Endothelial cell of umbilical vein (primary cell): ENCODE data around the gene SPACA6. TPM values are rescaled to one million over a fixed set of nuclear protein-coding genes. Genes with fewer than 3 reads are reported as not detected.

ENCODE experiments used
- BruUV-seq: library from RNA; stranded (reverse); fragments of 400-500 nt; replicated peaks from 2 replicates; lab custom pipeline; 2021; lab: Mats Ljungman, UMichigan
- CTCF ChIA-PET: fragments of 300-600, 350-600 bp; sonication (Branson Sonifier 250); formaldehyde crosslinking; loops from one replicate; lab custom pipeline; 2021; ENCODE audit warnings: antibody characterized with exemption, inconsistent platforms; lab: Charles Lee
- POLR2A ChIA-PET: fragments of 300-600, 350-600 bp; sonication (Branson Sonifier 250); formaldehyde crosslinking; loops from one replicate; lab custom pipeline; 2021; ENCODE audit warnings: antibody characterized with exemption, inconsistent platforms; lab: Charles Lee
- DNase-seq: peaks from one replicate; pipeline ENCODE4 v3.0.0-alpha.2; 2011; ENCODE audit warnings: low read depth, low spot score
- FAIRE-seq: peaks from 2 replicates; lab custom pipeline; 2011; peaks lifted over from hg19 to GRCh38; lab: Jason Lieb, UNC
- H2AFZ ChIP-seq: 2 replicates; pipeline ENCODE4 v1.6.0; 2012; ENCODE audit warnings: low read depth, low read length, control low read depth, inconsistent platforms
- H3K27ac ChIP-seq: 2 replicates; pipeline ENCODE4 v1.5.1; 2011; ENCODE audit warnings: low read depth, mild to moderate bottlenecking, control low read depth, low read length, moderate library complexity; ENCODE audit not compliant: insufficient read depth
- H3K27me3 ChIP-seq, 2 experiments: 2 replicates each; pipeline versions ENCODE4 v1.6.0 to v1.6.1; 2011; ENCODE audit warnings: low read length in 2 of 2, mixed read lengths in 1 of 2; ENCODE audit not compliant: control insufficient read depth in 2 of 2, insufficient read depth in 2 of 2
- H3K36me3 ChIP-seq, 2 experiments: 2 replicates in 1 of 2; 3 replicates in 1 of 2; pipeline ENCODE4 v1.5.1; 2011; ENCODE audit warnings: low read length in 2 of 2, mild to moderate bottlenecking in 1 of 2, moderate library complexity in 1 of 2; ENCODE audit not compliant: control insufficient read depth in 2 of 2, insufficient read depth in 2 of 2; ENCODE audit errors: extremely low read depth in 1 of 2
- H3K4me1 ChIP-seq: 3 replicates; pipeline ENCODE4 v1.5.1; 2011; ENCODE audit warnings: mild to moderate bottlenecking, low read length; ENCODE audit not compliant: control insufficient read depth, insufficient read depth; ENCODE audit errors: extremely low read depth
- H3K4me2 ChIP-seq: 2 replicates; pipeline ENCODE4 v1.6.1; 2011; ENCODE audit warnings: low read length, control low read depth, mixed read lengths; ENCODE audit not compliant: insufficient read depth
- H3K4me3 ChIP-seq, 3 experiments: fragments of 200-600 bp in 1 of 3; sonication (generic), shearing (Covaris generic) in 1 of 3; replicated peaks in 1 of 3; 2 replicates each; pipeline ENCODE4 v1.5.1; 2011 to 2016; ENCODE audit warnings: control low read depth in 3 of 3, low read length in 3 of 3, mild to moderate bottlenecking in 2 of 3, inconsistent platforms in 1 of 3, low read depth in 1 of 3, moderate library complexity in 1 of 3; ENCODE audit not compliant: insufficient read depth in 1 of 3
- H3K79me2 ChIP-seq: 2 replicates; pipeline ENCODE4 v1.6.0; 2012; ENCODE audit warnings: low read length, inconsistent platforms; ENCODE audit not compliant: control insufficient read depth, insufficient read depth
- H3K9ac ChIP-seq: replicated peaks from 2 replicates; pipeline ENCODE3; 2011; ENCODE audit warnings: low read length, control low read depth; ENCODE audit not compliant: insufficient read depth; ENCODE audit errors: extremely low read depth
- H3K9me1 ChIP-seq: replicated peaks from 3 replicates; pipeline ENCODE4 v1.6.0; 2011; ENCODE audit warnings: mild to moderate bottlenecking, low read length; ENCODE audit not compliant: control insufficient read depth, insufficient read depth; ENCODE audit errors: extremely low read depth
- H3K9me3 ChIP-seq: replicated peaks from 2 replicates; pipeline ENCODE4 v1.5.1; 2012; ENCODE audit warnings: low read length, inconsistent platforms; ENCODE audit not compliant: control insufficient read depth, insufficient read depth
- H4K20me1 ChIP-seq: replicated peaks from 2 replicates; pipeline ENCODE3; 2011; ENCODE audit warnings: mild to moderate bottlenecking, low read length; ENCODE audit not compliant: control insufficient read depth, insufficient read depth; ENCODE audit errors: extremely low read depth
- EZH2 ChIP-seq: IDR thresholded peaks from 2 replicates; pipeline ENCODE4 v1.6.1; 2012; ENCODE audit warnings: borderline replicate concordance, low read depth, mild to moderate bottlenecking, moderate library complexity, low read length, inconsistent platforms; ENCODE audit not compliant: severe bottlenecking
- FOS ChIP-seq: IDR thresholded peaks from 2 replicates; pipeline ENCODE4 v1.6.1; 2011; ENCODE audit warnings: mild to moderate bottlenecking, low read length, moderate library complexity, borderline replicate concordance; ENCODE audit not compliant: insufficient read depth
- MYC ChIP-seq: IDR thresholded peaks from one replicate; pipeline ENCODE4 v1.6.1; 2011; ENCODE audit warnings: mild to moderate bottlenecking, low read depth, low read length
- POLR2A ChIP-seq: IDR thresholded peaks from 2 replicates; pipeline ENCODE4 v1.6.1; 2012; ENCODE audit warnings: low read depth, mild to moderate bottlenecking, control low read depth, low read length
- POLR2AphosphoS5 ChIP-seq: IDR thresholded peaks from 2 replicates; pipeline ENCODE4 v1.6.1; 2012; ENCODE audit warnings: low read depth, mild to moderate bottlenecking, control low read depth, low read length, moderate library complexity; ENCODE audit not compliant: insufficient read depth
- dilution Hi-C: fragments of 300-500 bp; cut with MboI; formaldehyde crosslinking; loops from one replicate; pipeline ENCODE4 v1.15.0; 2019; ENCODE audit warnings: low sequenced_read_pairs; ENCODE audit not compliant: extremely low pct_ligation_motif_present
- intact Hi-C: fragments of 100-400 bp; cut with micrococcal nuclease; formaldehyde crosslinking; loops from one replicate; pipeline ENCODE4 v1.10.0; 2022
- polyA plus RNA-seq, 4 experiments: library from polyadenylated mRNA; depleted of rRNA in 3 of 4; stranded (reverse) in 3 of 4; unstranded in 1 of 4; fragments of >200 nt; gene quantifications; 2 replicates each; pipeline versions ENCODE4 v1.2.1 to v1.2.3, GENCODE V29; 2011 to 2012; ENCODE audit warnings: missing spikeins in 1 of 4
- total RNA-seq: library from RNA; stranded (reverse); gene quantifications from 2 replicates; pipeline ENCODE4 v1.2.3, GENCODE V29; 2021
- TF ChIP-seq, protein P1 (sequence below), 2 donors: IDR thresholded peaks; 1 replicate in 1 of 2; 2 replicates in 1 of 2; pipeline ENCODE4 v1.5.1; 2011; ENCODE audit warnings: low read length in 2 of 2, mild to moderate bottlenecking in 2 of 2, moderate library complexity in 2 of 2, control low read depth in 1 of 2, inconsistent platforms in 1 of 2, low read depth in 1 of 2; ENCODE audit not compliant: insufficient read depth in 1 of 2; ENCODE audit errors: extremely low read depth in 1 of 2

Gene SPACA6
- total and polyA plus RNA-seq, 2 donors (not counting 3 experiments of a cell fraction or from before 2014, with no cell fraction given), result 11.9 to 41.1 TPM

DNA sequence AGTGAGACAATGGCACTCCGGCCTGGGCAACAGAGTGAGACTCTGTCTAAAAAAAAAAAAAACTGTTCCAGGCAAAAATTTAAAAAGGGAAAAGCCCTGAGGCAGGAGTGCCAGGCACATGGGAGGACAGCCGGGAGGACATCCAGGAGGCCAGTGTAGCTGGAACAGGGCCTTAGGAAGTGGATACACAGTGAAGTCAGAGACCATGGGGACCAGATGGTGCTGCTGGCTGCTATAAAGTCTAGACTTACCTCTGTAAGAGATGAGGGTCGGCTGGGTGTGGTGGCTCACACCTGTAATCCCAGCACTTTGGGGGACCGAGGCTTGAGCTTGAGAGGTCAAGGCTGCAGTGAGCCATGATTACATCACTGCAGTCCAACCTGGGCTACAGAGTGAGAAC lies 15.7 kb downstream of the SPACA6 start:
- ChIA-PET CTCF (interaction anchor here (0.6 to 0.7 kb wide), 2 partner anchors 32 to 1542 kb away, joined by 4 to 6 read pairs; no protein-coding TSS in a partner anchor), POLR2A (interaction anchor here (0.6 to 0.7 kb wide), 2 partner anchors 11 to 841 kb away, joined by 6 to 10 read pairs; no protein-coding TSS in a partner anchor)
- H3K27me3 ChIP-seq, result no peaks in the 10 kb centered on the region
- intact Hi-C loops, result no loop called here
- BruUV-seq, result no TSS peak
- H3K4me1 ChIP-seq, result peaks cover 2% of the 10 kb centered on the region
- no peak for FAIRE-seq
- DNase-seq, result no peak
- peaks cover 11 to 13% of the 10 kb centered on the region in 2 experiments for H3K36me3 ChIP-seq
- dilution Hi-C loops, result no loop called here
- no peaks in the 10 kb centered on the region for H3K9me3 ChIP-seq
- no peaks in the 10 kb centered on the region for H4K20me1 ChIP-seq
- H3K27ac ChIP-seq, result no peak overlapping the region
- H3K9me1 ChIP-seq, result no peaks in the 10 kb centered on the region
- H3K9ac ChIP-seq, result no peak overlapping the region
- H3K79me2 ChIP-seq, result no peaks in the 10 kb centered on the region
- no peak overlapping the region for H3K4me3 ChIP-seq
- no peak overlapping the region for H2AFZ ChIP-seq
- no peak overlapping the region for H3K4me2 ChIP-seq
- no peak for TF ChIP-seq POLR2AphosphoS5
- TF ChIP-seq MYC, result no peak
- TF ChIP-seq EZH2, result no peak
- TF ChIP-seq, protein P1, sequence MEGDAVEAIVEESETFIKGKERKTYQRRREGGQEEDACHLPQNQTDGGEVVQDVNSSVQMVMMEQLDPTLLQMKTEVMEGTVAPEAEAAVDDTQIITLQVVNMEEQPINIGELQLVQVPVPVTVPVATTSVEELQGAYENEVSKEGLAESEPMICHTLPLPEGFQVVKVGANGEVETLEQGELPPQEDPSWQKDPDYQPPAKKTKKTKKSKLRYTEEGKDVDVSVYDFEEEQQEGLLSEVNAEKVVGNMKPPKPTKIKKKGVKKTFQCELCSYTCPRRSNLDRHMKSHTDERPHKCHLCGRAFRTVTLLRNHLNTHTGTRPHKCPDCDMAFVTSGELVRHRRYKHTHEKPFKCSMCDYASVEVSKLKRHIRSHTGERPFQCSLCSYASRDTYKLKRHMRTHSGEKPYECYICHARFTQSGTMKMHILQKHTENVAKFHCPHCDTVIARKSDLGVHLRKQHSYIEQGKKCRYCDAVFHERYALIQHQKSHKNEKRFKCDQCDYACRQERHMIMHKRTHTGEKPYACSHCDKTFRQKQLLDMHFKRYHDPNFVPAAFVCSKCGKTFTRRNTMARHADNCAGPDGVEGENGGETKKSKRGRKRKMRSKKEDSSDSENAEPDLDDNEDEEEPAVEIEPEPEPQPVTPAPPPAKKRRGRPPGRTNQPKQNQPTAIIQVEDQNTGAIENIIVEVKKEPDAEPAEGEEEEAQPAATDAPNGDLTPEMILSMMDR (IDR thresholded peaks at IDR 0.05; ENCODE audit: extremely low read depth in 1 of 2, insufficient read depth in 1 of 2, low read depth in 1 of 2, low read length in 2 of 2), result no peak
- no peak for TF ChIP-seq FOS
- TF ChIP-seq POLR2A, result no peak
